GM21367 (cell line): Measurements from ENCODE around the gene CCT7.
"Not testable (repeated sequence)": the region's sequence is repeated elsewhere in the genome, so short reads cannot be mapped to it uniquely, and the experiment has no call there.

Source experiments
- ATAC-seq: cut with Tn5 transposase; IDR thresholded peaks from one replicate; pipeline ENCODE4 v1.9.1; 2021; ENCODE audit not compliant: unreplicated experiment

The CCT7 gene

DNA sequence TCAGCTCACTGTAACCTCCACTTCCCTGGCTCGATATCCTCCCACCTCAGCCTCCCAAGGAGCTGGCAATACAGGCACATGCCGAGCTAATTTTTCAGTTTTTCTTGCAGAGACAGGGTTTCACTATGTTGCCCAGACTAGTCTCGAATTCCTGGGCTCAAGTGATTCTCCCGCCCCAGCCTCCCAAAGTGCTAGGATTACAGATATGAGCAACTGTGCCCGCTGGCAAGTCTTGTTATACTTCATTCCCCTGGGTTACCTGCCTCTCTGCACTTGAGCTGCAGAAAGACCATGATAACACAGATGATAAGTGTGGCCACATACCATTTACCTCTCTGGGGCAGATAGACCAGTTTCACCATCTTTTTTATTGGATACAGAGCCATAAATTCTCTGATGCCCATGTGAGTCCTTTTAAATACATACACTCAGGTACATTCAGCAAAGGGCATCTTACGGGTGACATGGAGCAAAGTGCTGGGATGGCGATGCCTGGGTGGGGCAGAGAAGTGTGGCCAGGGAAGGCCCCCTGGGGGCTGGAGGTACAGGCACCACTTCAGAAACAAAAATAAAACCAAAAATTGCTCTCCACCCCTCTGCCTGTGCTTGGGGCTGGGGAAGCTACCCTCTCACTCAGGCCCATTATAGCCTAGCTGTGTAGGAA, 20.4 kb downstream of the CCT7 start:
- ATAC-seq = no peak

DNA sequence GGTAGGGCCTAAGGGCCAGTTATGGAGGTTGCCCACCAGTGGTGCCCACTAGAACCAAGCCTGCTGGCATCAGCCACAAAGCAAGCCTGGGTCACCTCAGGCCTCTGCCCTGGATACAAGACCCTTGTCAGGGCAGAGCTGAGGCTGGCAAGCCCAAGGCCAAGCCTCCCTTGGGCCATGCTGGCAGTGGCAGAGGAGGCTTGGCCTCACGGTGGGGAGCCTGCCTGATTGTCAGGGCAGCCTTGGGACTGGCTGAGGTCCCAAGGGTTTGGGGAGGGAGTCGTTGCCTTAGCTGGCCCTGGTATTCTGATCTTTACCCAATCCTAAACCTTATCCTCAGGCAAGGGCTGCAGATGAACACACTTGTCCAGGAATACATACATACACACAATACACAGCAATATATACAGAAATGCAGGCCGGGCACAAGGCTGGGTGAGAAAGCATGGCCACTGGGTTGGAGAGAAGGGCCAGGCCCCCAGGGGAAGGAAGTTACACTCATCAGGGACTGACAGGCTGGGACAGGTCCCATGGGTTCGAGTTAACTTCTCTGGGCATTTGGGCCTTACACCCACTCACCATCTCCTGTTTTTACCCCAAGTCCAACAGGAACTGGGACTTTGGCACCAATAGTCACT, 21.0 kb downstream of the CCT7 start:
- ATAC-seq = no peak

DNA sequence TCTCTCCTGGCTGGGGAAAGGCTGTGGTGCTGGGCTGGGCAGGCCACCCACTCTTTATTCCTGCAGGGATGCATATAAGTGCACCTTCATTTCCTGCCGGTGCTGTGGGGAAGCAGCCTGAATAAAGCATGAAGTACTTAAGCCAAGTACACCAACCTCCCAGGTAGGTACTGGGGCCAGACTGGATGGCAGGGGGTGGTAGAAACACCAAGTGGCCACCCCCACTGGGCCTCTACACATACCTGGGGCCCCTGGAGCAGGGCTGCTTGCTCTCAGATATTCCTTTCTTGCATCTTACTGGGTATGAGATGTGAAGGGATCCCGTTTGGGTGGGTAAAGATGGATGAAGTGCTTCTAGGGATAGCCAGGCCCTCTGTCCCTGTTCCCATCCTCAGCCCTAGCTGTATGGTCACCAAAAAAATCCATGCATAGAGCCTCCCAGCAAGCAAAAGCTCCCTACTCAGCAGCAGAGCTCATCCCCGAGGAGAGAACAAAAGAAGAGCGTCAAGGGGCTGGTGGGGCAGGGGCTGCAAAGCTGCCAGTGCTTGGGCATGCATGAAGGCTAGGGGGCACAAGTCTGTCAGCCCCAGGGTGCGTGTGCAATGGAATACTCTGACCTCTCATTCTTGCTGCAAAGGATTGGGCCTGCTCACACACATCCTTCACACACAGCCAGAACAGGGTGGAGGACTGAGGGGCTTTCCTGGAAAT, 22.0 kb downstream of the CCT7 start:
- ATAC-seq = no peak

DNA sequence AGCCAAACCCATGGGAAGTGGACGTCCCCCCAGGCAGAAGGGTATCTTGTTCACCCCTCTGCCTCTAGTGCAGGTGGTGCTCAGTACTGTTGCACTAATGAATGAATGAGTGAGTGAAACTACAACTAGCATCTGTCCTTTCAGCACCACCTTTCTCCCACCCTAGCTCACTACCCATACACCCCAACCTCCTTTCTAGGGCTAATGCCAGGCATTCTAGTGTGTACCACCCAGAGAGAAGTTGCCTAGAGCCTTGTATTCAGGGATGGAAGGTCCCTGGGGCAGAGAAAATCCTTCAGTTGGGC, 22.5 kb downstream of the CCT7 start:
- no peak for ATAC-seq

DNA sequence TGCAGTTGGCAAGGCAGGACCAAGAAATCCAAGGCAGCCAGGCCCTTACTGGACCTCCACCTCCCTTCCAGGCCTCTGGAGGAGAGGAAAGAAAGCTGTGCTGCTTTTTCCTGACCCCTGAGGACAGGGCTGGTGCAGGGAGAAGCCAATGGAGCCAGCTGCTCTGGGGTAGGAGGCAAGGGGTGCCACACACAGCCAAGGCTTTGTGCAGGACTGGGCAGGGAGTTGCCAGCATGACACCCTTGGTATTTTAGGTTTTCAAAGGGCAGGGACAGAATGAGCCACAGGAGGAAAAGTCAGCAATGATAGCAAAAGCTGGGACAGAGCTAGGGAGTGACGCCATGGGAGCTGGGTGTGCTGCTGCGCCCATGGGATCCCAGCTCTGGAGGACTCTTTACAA, 22.9 kb downstream of the CCT7 start:
- ATAC-seq = no peak

DNA sequence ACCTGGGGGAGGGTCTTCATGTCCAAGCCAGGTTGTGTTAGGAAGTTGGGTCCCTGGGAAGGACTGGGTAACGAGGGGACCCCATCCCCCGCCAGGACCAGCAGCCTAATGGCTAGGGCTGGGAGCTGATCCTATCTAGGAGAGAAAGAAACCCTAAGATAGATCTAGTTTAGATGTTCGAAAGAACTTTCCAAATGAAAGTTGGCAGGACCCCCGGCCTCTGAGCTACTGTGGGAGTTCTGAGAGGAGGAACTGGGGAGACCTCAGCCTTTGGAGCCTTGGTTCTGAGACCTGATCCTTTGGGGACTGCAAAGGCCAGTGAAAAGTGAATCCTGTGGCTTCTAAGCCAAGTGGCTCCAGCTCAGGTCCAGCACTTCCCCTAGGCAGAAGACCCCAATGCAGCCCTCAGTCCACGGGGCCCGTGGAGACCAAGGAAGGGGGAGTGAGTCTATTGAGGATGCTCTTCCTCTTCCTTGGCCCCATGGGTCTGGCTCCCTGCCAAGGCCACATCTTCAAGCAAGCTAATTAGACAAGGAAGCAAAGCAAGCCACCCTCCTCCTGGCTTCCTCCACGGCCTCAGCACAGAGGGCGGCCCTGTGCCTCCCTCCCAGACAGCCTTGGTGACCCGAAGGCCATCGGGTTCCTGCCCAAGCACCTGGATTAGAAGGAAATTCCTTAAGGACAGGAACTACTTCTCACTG, 23.5 kb downstream of the CCT7 start:
- no peak for ATAC-seq

DNA sequence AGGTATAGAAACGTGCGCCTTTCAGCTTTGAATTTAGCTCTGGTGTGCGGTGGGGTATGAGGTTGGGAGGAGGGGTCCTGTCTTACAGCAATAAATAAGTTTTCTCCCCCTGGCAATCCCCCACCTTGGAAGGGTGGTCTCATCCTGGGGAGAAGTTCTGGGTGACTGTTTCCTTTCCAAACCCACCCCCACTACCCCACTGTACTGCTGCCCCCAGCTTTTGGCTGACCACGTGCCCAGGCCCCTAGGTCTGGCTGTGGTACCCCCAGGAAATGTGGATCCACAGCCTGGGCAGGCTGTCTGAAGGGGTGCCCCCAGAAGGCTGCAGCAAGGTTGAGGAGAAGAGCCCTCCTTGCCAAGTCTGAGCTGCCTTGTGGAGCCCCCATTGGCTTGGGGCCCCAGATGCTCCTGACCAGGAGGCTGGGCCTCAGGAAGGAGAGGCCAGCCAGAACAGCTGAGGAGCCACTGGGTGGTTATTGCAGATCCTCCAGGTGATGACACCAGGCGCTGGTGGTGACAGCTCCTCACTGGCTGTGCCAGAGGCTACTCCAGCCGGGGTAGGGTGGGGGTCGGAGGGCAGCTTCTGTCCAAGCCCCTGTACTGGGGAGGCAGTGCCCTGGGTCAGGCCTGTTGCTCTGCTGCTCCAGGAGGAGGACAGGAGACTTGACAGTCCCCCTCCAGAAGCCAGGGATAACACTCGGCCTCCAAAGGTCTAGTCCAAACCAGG, 24.2 kb downstream of the CCT7 start:
- ATAC-seq = no peak

- ATAC-seq = no peak
Observed at GRCh38 chr2:73258913-73259215, 24.8 kb downstream of the CCT7 start.

DNA sequence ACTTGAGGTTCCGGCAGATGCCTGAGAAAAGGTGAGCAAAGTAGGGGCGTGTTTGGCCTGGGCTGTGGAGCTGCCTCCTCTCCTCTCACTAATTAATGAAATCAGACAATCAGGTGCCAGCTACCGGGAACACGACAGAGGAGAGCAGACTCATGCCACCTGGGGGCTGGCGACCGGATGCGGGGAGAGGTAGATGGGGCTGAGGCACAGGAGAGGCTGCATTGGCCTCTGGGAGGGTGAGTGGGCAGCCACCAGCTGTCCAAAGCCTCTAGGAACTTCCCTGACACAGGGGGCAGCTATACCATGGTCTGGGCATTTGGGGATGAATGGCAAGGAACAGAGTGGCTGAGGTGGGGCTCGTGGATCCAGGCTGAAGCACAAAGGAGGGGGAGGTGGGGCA, 25.2 kb downstream of the CCT7 start:
- no peak for ATAC-seq

- no peak for ATAC-seq
Observed at GRCh38 chr2:73259704-73260337, 25.7 kb downstream of the CCT7 start.

DNA sequence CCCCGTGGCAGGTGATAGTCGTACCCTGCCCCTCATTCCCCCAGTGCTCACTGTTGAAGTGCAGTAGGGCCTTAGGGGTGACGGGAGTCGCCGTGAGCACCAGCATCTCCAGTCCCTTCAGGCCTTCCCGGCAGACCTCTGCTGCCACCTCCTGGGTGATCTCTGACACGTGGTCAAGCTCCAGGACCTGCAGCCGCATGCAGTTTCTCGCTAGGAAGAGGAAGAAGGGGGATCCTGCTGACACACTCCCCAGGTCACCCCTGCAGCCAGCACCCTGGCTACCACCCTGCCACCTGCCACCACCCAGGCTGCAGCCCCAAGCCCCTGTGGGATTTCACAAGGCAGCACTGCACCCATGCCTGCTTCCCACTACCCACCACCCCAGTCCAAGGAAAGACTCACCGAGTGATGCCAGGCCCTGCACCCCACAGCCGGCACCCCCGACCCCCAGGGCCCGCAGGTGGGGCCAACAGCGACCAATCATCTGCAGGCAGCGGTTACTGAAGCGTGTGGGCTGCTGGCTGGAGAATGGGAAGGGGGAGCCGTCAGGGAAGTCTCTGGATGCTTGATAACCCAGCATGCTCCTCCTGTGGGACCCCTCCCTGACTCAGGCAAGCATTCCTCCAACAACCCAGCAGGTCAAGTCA, 26.4 kb downstream of the CCT7 start:
- no peak for ATAC-seq

GRCh38 chr2:73262108-73262651, 28.1 kb downstream of the CCT7 start:
- no peak for ATAC-seq

DNA sequence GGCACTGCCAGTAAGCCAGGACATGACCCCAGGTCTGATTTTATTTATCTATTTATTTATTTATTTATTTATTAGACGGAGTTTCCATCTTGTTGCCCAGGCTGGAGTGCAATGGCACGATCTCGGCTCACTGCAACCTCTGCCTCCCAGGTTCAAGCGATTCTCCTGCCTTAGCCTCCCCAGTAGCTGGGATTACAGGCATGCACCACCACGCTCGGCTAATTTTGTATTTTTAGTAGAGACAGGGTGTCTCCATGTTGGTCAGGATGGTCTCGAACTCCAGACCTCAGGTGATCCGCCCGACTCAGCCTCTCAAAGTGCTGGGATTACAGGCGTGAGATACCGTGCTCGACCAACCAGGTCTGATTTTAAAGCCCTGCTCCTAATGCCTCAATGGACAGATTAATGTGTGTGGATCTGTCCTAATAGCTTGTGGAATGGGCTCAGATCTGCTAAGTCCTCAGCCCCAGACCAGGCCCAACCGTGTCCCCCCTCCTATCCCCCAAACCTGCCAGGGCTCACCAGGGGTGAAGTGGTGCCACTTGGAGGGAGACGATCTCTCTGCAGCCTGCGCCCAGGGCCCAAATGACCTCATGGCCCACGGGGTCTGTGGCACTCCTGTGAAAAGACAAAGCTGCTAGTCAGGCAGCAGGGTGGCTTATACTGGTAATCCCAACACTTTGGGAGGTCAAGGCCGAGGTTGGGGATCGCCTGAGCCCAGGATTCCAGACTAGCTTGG, 28.8 kb downstream of the CCT7 start:
- not testable (repeated sequence) for ATAC-seq

DNA sequence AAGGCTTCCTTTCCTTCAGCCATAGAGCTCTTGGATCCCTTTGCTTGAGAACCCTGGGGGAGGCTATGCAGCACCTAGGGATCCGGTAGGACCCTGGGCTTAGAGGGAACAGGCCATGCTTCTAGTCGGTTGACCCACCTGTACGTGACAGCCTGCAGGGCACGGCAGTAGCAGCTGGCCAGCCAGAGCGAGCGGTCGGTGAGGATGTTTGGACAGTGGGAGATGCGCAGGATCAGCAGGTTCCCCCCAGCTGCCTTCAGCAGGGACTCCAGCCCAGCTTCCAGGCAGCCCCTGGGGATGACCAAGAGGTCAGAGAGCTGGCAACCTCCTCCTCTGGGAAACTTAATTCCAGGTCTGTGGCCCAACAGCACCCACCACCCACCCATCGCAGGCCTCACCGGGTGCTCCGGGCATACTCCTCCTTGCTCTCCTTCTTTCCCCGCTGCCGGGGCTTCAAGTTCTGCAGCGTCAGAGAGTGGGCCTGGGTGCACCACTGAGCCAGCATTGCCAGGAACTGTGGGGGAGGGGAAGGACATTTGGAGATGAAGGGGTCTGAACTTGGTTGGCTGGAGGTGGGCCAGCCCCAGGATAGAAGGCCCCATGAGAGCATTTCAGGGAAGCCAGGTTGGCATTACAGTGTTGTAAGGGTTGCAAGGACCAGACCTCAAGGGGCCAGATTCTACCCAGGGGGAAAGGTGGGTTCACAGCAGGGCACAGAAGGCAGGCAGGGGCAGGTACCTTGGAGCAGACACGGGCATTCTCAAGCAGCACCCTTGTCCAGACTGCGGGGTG, 29.6 kb downstream of the CCT7 start:
- no peak for ATAC-seq

GRCh38 chr2:73264332-73264606, 30.2 kb downstream of the CCT7 start:
- ATAC-seq = no peak

DNA sequence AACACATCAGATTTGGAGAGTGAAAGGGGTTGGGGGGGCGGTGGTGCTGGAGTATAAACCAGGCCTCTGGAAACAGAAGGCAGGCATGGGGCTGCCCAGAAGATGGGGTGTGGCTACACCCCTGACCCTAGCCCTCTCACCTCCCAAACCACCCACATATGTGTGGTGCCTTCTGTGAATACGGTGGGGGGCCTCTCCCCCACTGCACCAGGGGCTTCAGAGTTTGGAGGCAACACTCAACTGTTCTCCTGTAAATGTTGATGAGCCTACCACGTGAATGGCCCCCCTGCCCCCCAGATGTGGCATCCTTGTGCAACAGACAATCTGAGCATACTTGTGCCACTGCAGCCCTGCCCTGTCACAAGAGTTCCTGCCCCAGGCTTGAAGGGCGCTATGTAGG, 30.7 kb downstream of the CCT7 start:
- ATAC-seq = no peak

DNA sequence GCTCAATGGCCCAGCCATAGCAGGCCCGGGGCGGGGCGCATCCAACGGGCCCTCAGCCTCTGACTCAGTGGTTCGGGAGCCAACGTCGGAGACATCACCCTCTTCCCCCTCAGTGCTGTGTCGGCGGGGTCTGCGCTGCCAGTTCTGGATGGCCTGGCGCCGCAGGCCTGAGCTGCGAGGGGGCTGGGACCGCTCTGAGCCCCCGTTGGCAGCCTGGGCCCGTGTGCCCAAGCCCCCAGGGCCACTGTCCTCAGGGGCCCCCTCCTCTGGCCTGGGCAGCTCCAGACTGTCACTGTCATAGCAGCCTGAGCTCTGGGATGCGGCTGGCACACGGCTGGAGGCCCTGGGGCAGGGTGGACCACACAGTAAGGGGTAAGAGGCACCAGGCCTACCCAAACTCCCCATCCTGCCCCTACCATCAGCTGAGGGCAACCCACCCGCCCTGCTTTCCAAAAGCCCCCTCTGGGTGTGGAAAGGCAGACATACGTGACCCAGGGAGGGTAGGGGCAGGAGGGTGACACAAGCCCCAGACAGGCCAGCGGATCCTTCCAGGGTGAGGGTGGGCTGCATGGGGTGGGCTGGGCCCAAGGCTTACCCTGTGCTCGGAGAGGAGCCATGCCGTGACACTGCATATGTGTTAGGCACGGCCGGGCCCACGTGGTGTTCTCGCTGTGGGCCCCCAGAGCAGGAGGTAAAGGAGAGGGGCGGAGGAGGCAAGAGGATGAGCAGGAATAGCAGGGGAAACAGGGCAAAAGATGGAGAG, 31.4 kb downstream of the CCT7 start:
- ATAC-seq = no peak
